Measurements from ENCODE around the gene MAX.

MAX gene

GRCh38 chr14:65045006-65045405, 57.3 kb downstream of the MAX start:
- TF ChIP-seq CTCF (IDR thresholded peaks at IDR 0.05; ENCODE audit: low read length, missing control alignments) = no peak
- H3K4me3 ChIP-seq (replicated peaks; ENCODE audit: low read depth, low read length) = no peak overlapping the region
- no peak for DNase-seq (ENCODE audit: low read depth)

- TF ChIP-seq CTCF (IDR thresholded peaks at IDR 0.05; ENCODE audit: low read length, missing control alignments) = no peak
- no peak for DNase-seq (ENCODE audit: low read depth)
- H3K4me3 ChIP-seq (replicated peaks; ENCODE audit: low read depth, low read length) = no peak overlapping the region
Observed at GRCh38 chr14:65044596-65044959, 57.7 kb downstream of the MAX start.

- DNase-seq (ENCODE audit: low read depth) = no peak
- TF ChIP-seq CTCF (IDR thresholded peaks at IDR 0.05; ENCODE audit: low read length, missing control alignments) = no peak
- no peak overlapping the region for H3K4me3 ChIP-seq (replicated peaks; ENCODE audit: low read depth, low read length)
Observed at GRCh38 chr14:65043893-65044595, 58.3 kb downstream of the MAX start.

GRCh38 chr14:65042731-65043372, 59.5 kb downstream of the MAX start:
- no peak for TF ChIP-seq CTCF (IDR thresholded peaks at IDR 0.05; ENCODE audit: low read length, missing control alignments)
- DNase-seq (ENCODE audit: low read depth) = no peak
- no peak overlapping the region for H3K4me3 ChIP-seq (replicated peaks; ENCODE audit: low read depth, low read length)

- no peak for DNase-seq (ENCODE audit: low read depth)
- no peak overlapping the region for H3K4me3 ChIP-seq (replicated peaks; ENCODE audit: low read depth, low read length)
- TF ChIP-seq CTCF (IDR thresholded peaks at IDR 0.05; ENCODE audit: low read length, missing control alignments) = no peak
Observed at GRCh38 chr14:65042296-65042695, 60.0 kb downstream of the MAX start.

- H3K4me3 ChIP-seq (replicated peaks; ENCODE audit: low read depth, low read length) = no peak overlapping the region
- TF ChIP-seq CTCF (IDR thresholded peaks at IDR 0.05; ENCODE audit: low read length, missing control alignments) = no peak
- DNase-seq (ENCODE audit: low read depth) = no peak
Observed at GRCh38 chr14:65041434-65041915, 60.8 kb downstream of the MAX start.

Measured in fibroblast of pulmonary artery (primary cell).